HL-60 (cell line): ENCODE data around the gene BNIP1.

Experiments used
- DNase-seq, 2 experiments: peaks; one replicate each; pipeline ENCODE4 v3.0.0-alpha.2; 2010 to 2020; ENCODE audit warnings: low read depth in 1 of 2, low spot score in 1 of 2
- H3K27ac ChIP-seq: fragments of 250-450 bp; sonication (Bioruptor Pico); replicated peaks from 2 replicates; pipeline ENCODE4 v1.5.1; 2020; ENCODE audit warnings: mild to moderate bottlenecking, moderate library complexity
- H3K27me3 ChIP-seq: fragments of 250-450 bp; sonication (Bioruptor Pico); 2 replicates; pipeline ENCODE4 v1.5.1; 2021; ENCODE audit warnings: mild to moderate bottlenecking, moderate library complexity; ENCODE audit not compliant: insufficient read depth, poor library complexity, severe bottlenecking
- H3K4me3 ChIP-seq: replicated peaks from 2 replicates; pipeline ENCODE4 v1.5.1; 2011; ENCODE audit warnings: mild to moderate bottlenecking, control low read depth, low read length; ENCODE audit not compliant: insufficient read depth
- CTCF ChIP-seq: IDR thresholded peaks from one replicate; pipeline ENCODE4 v1.5.1; 2011; ENCODE audit warnings: low read length, control low read depth, inconsistent platforms; ENCODE audit not compliant: insufficient read depth
- GABPA ChIP-seq: IDR thresholded peaks from 2 replicates; pipeline ENCODE4 v1.6.1; 2012; ENCODE audit warnings: low read depth
- POLR2AphosphoS5 ChIP-seq: IDR thresholded peaks from 2 replicates; pipeline ENCODE4 v1.6.1; 2012; ENCODE audit warnings: low read depth
- REST ChIP-seq: IDR thresholded peaks from 2 replicates; pipeline ENCODE4 v1.6.1; 2012; ENCODE audit warnings: low read depth; ENCODE audit not compliant: insufficient replicate concordance
- SPI1 ChIP-seq: IDR thresholded peaks from 2 replicates; pipeline ENCODE4 v1.6.1; 2012; ENCODE audit warnings: low read depth, mild to moderate bottlenecking, borderline replicate concordance

Gene BNIP1

GRCh38 chr5:173198049-173198448 is 53.7 kb downstream of the BNIP1 start:
- H3K27ac ChIP-seq, result no peak overlapping the region
- no peak for DNase-seq
- TF ChIP-seq CTCF, result no peak
- no peak for TF ChIP-seq POLR2AphosphoS5
- TF ChIP-seq REST, result no peak
- no peak for TF ChIP-seq SPI1

GRCh38 chr5:173200356-173200755 is 56.0 kb downstream of the BNIP1 start:
- peaks cover 2% of the 10 kb centered on the region for H3K27me3 ChIP-seq
- no peak for DNase-seq
- TF ChIP-seq GABPA (no peak), CTCF (no peak), POLR2AphosphoS5 (no peak), REST (no peak), SPI1 (no peak)

More at GRCh38 chr5:173198049-173198448, 53.7 kb downstream of the BNIP1 start:
- Histone ChIP-seq H3K27me3 (peaks cover 2% of the 10 kb centered on the region), H3K4me3 (no peak overlapping the region)

GRCh38 chr5:173201636-173202265 is 57.4 kb downstream of the BNIP1 start:
- H3K27ac ChIP-seq, result no peak overlapping the region
- no peak for DNase-seq

More at GRCh38 chr5:173200356-173200755, 56.0 kb downstream of the BNIP1 start:
- H3K27ac ChIP-seq, result no peak overlapping the region
- H3K4me3 ChIP-seq, result no peak overlapping the region

More at GRCh38 chr5:173201636-173202265, 57.4 kb downstream of the BNIP1 start:
- TF ChIP-seq REST (no peak), POLR2AphosphoS5 (no peak), GABPA (no peak), SPI1 (no peak)
- H3K4me3 ChIP-seq, result no peak overlapping the region
- H3K27me3 ChIP-seq, result peaks cover 2% of the 10 kb centered on the region
